Panc1 (cell line): Measurements from ENCODE around the gene TNPO3.

Experiments
- CTCF ChIP-seq: fragments of 450-650 bp; IDR thresholded peaks from 2 replicates; pipeline ENCODE4 v1.5.1; 2017; ENCODE audit warnings: mild to moderate bottlenecking
- POLR2AphosphoS5 ChIP-seq: IDR thresholded peaks from 2 replicates; pipeline ENCODE4 v1.6.1; 2012; ENCODE audit warnings: mild to moderate bottlenecking, low read depth, low read length, moderate library complexity
- REST ChIP-seq, 2 experiments: IDR thresholded peaks; 2 replicates each; pipeline ENCODE4 v1.6.1; 2011 to 2012; ENCODE audit warnings: low read depth in 2 of 2, control low read depth in 1 of 2, low read length in 1 of 2, mild to moderate bottlenecking in 1 of 2, moderate library complexity in 1 of 2; ENCODE audit not compliant: insufficient read depth in 1 of 2
- SIN3A ChIP-seq: IDR thresholded peaks from 2 replicates; pipeline ENCODE4 v1.6.1; 2012; ENCODE audit warnings: low read depth, mild to moderate bottlenecking, low read length, moderate library complexity, borderline replicate concordance; ENCODE audit not compliant: insufficient read depth
- TCF7L2 ChIP-seq: IDR thresholded peaks from 2 replicates; pipeline ENCODE4 v1.6.1; 2011; ENCODE audit warnings: mild to moderate bottlenecking, low read depth, low read length, inconsistent platforms

GRCh38 chr7:129010075-129010474, 44.8 kb downstream of the TNPO3 start:
- TF ChIP-seq REST (IDR thresholded peaks at IDR 0.05; ENCODE audit: insufficient read depth in 1 of 2, low read depth in 2 of 2, low read length in 1 of 2) (no peak), POLR2AphosphoS5 (no peak), CTCF (no peak), SIN3A (no peak), TCF7L2 (no peak)
